Hepatocyte (in vitro differentiated cells): Measurements from ENCODE around the gene WDR88.
A peak's percentile ranks its signal among the peaks of the same experiment; 100 is the strongest.

Experiments
- EZH2 ChIP-seq: fragments of 200-600 bp; sonication (generic); IDR thresholded peaks from 2 replicates; pipeline ENCODE4 v1.6.1; 2016; ENCODE audit warnings: antibody characterized with exemption, mild to moderate bottlenecking, borderline replicate concordance
- EZH2phosphoT487 ChIP-seq: fragments of 200-600 bp; sonication (generic); IDR thresholded peaks from one replicate; pipeline ENCODE4 v1.6.1; 2018; ENCODE audit warnings: antibody characterized with exemption, mild to moderate bottlenecking, low read depth, moderate library complexity; ENCODE audit not compliant: unreplicated experiment, severe bottlenecking
- TF ChIP-seq, protein P1 (sequence below): fragments of 200-600 bp; sonication (generic); IDR thresholded peaks from 2 replicates; pipeline ENCODE4 v1.5.1; 2016; ENCODE audit warnings: antibody characterized with exemption, mild to moderate bottlenecking; ENCODE audit not compliant: poor library complexity

DNA sequence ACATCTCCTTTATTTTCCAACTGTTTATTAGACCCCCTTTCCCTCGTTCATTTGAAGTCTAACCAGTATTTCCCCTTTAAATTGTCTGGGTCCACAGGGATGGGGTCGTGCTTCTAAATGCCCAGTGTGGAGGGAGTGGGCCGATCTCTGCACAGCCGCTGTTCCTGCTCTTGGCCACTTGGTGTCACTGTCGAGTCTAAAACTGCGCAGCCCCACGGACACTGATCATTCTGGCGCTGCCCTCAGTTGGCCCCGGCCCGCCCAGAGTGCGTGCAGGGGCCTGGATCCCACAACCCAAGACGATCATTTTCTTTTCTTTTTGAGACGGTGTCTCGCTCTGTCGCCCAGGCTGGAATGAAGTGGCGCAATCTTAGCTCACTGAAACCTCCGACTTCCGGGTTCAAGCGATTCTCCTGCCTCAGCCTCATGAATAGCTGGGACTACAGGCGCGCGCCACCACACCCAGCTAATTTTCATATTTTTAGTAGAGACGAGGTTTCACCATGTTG, 12.0 kb downstream of the WDR88 start:
- TF ChIP-seq, protein P1, sequence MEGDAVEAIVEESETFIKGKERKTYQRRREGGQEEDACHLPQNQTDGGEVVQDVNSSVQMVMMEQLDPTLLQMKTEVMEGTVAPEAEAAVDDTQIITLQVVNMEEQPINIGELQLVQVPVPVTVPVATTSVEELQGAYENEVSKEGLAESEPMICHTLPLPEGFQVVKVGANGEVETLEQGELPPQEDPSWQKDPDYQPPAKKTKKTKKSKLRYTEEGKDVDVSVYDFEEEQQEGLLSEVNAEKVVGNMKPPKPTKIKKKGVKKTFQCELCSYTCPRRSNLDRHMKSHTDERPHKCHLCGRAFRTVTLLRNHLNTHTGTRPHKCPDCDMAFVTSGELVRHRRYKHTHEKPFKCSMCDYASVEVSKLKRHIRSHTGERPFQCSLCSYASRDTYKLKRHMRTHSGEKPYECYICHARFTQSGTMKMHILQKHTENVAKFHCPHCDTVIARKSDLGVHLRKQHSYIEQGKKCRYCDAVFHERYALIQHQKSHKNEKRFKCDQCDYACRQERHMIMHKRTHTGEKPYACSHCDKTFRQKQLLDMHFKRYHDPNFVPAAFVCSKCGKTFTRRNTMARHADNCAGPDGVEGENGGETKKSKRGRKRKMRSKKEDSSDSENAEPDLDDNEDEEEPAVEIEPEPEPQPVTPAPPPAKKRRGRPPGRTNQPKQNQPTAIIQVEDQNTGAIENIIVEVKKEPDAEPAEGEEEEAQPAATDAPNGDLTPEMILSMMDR: peak; percentile 92
- no peak for TF ChIP-seq EZH2phosphoT487
- TF ChIP-seq EZH2: no peak
